B cell (primary cell): ENCODE results near the gene NGLY1. TPM values are rescaled to one million over a fixed set of nuclear protein-coding genes. Genes with fewer than 3 reads are reported as not detected.

Source experiments
- ATAC-seq: fragments of 200-7000 bp; cut with Tn5 transposase; one replicate; pipeline ENCODE4 v1.10.0; 2021; ENCODE audit warnings: low read depth, mild to moderate bottlenecking, moderate number of reproducible peaks, moderate library complexity
- CTCF ChIA-PET: fragments of 350-600 bp; sonication (Branson Sonifier 250); formaldehyde crosslinking; loops from one replicate; lab custom pipeline; 2021; ENCODE audit warnings: antibody characterized with exemption, inconsistent platforms; lab: Charles Lee
- POLR2A ChIA-PET: fragments of 350-600 bp; sonication (Branson Sonifier 250); formaldehyde crosslinking; loops from one replicate; lab custom pipeline; 2021; ENCODE audit warnings: antibody characterized with exemption; lab: Charles Lee
- DNase-seq: peaks from one replicate; pipeline ENCODE4 v3.0.0; 2013
- H2AFZ ChIP-seq: 2 replicates; pipeline ENCODE4 v1.6.1; 2012; ENCODE audit warnings: mild to moderate bottlenecking, low read depth, low read length; ENCODE audit not compliant: insufficient read depth, poor library complexity, severe bottlenecking
- H3K27ac ChIP-seq, 2 donors: 1 replicate in 1 of 2; 2 replicates in 1 of 2; pipeline ENCODE4 v1.5.1; 2012 to 2013; ENCODE audit warnings: low read length in 2 of 2, mild to moderate bottlenecking in 2 of 2, moderate library complexity in 1 of 2
- H3K27me3 ChIP-seq, 4 experiments: fragments of 200-600 bp in 1 of 4; sonication (generic) in 1 of 4; replicated peaks in 1 of 4; 1 replicate in 2 of 4; 2 replicates in 2 of 4; pipeline versions ENCODE4 v1.6.1 to v1.7.0; 2013 to 2016; ENCODE audit warnings: low read length in 3 of 4, mild to moderate bottlenecking in 2 of 4, mixed read lengths in 1 of 4, moderate library complexity in 1 of 4; ENCODE audit not compliant: insufficient read depth in 4 of 4, control insufficient read depth in 3 of 4; ENCODE audit errors: control extremely low read depth in 1 of 4
- H3K36me3 ChIP-seq, 2 experiments: replicated peaks in 1 of 2; 1 replicate in 1 of 2; 2 replicates in 1 of 2; pipeline versions ENCODE4 v1.6.1 to v1.7.1; 2013; ENCODE audit warnings: low read length in 1 of 2; ENCODE audit not compliant: insufficient read depth in 2 of 2, control insufficient read depth in 1 of 2; ENCODE audit errors: control extremely low read depth in 1 of 2, extremely low read depth in 1 of 2
- H3K4me1 ChIP-seq, 2 donors: fragments of 200-600 bp in 1 of 2; sonication (generic) in 1 of 2; 1 replicate in 1 of 2; 2 replicates in 1 of 2; pipeline versions ENCODE4 v1.5.1 to v1.6.1; 2013 to 2017; ENCODE audit warnings: low read length in 2 of 2; ENCODE audit not compliant: control insufficient read depth in 2 of 2, insufficient read depth in 2 of 2
- H3K4me2 ChIP-seq: replicated peaks from 2 replicates; pipeline ENCODE3; 2012; ENCODE audit warnings: mild to moderate bottlenecking, low read depth, low read length; ENCODE audit not compliant: poor library complexity, severe bottlenecking
- H3K4me3 ChIP-seq, 5 experiments: fragments of 200-600 bp in 1 of 5; sonication (generic) in 1 of 5; 1 replicate in 3 of 5; 2 replicates in 2 of 5; pipeline versions ENCODE4 v1.5.1 to v1.7.0; 2011 to 2016; ENCODE audit warnings: low read length in 4 of 5, mild to moderate bottlenecking in 4 of 5, low read depth in 2 of 5, control low read depth in 1 of 5, moderate library complexity in 1 of 5; ENCODE audit not compliant: insufficient read depth in 1 of 5; ENCODE audit errors: control extremely low read depth in 1 of 5, extremely low read depth in 1 of 5
- H3K79me2 ChIP-seq: fragments of 200-600 bp; sonication (generic); one replicate; pipeline ENCODE4 v1.6.0; 2016; ENCODE audit warnings: low read length; ENCODE audit not compliant: control insufficient read depth, insufficient read depth
- H3K9ac ChIP-seq: fragments of 200-600 bp; sonication (generic); 2 replicates; pipeline ENCODE4 v1.6.1; 2017; ENCODE audit warnings: mild to moderate bottlenecking, low read length, moderate library complexity
- H3K9me3 ChIP-seq, 3 donors: one replicate each; pipeline versions ENCODE4 v1.6.1 to v1.7.1; 2013; ENCODE audit warnings: low read length in 2 of 3; ENCODE audit not compliant: control insufficient read depth in 2 of 3, insufficient read depth in 1 of 3; ENCODE audit errors: control extremely low read depth in 1 of 3
- H4K20me1 ChIP-seq: 2 replicates; pipeline ENCODE4 v1.6.0; 2012; ENCODE audit warnings: mild to moderate bottlenecking, low read length; ENCODE audit not compliant: insufficient read depth, control insufficient read depth, poor library complexity, severe bottlenecking
- H3K27ac Mint-ChIP-seq: one replicate; pipeline ENCODE4 v1.8.0; 2021; ENCODE audit warnings: mixed read lengths
- H3K27me3 Mint-ChIP-seq: one replicate; pipeline ENCODE4 v1.8.0; 2021; ENCODE audit warnings: mixed read lengths
- H3K4me1 Mint-ChIP-seq: one replicate; pipeline ENCODE4 v1.8.0; 2021; ENCODE audit warnings: mixed read lengths
- H3K4me3 Mint-ChIP-seq: one replicate; pipeline ENCODE4 v1.8.0; 2021; ENCODE audit warnings: mixed read lengths
- H3K9me3 Mint-ChIP-seq: one replicate; pipeline ENCODE4 v1.8.0; 2022; ENCODE audit warnings: mixed read lengths; ENCODE audit not compliant: insufficient read depth
- EZH2 ChIP-seq: IDR thresholded peaks from 2 replicates; pipeline ENCODE4 v1.6.1; 2012; ENCODE audit warnings: borderline replicate concordance, low read depth, mild to moderate bottlenecking, moderate library complexity, low read length; ENCODE audit not compliant: insufficient read depth, poor library complexity, severe bottlenecking
- WGBS: methylation state at CpG from one replicate; pipeline ENCODE4 v1.1.5; 2013; ENCODE audit warnings: missing lambda C conversion rate; ENCODE audit not compliant: insufficient coverage; 5-methylcytosine and 5-hydroxymethylcytosine counted together
- intact Hi-C: fragments of 100-400 bp; cut with micrococcal nuclease; formaldehyde crosslinking; loops from one replicate; pipeline ENCODE4 v1.10.0; 2022
- polyA plus RNA-seq: library from polyadenylated mRNA; depleted of rRNA; stranded (reverse); fragments of >200 nt; gene quantifications from 2 replicates; pipeline ENCODE4 v1.2.3, GENCODE V29; 2012
- total RNA-seq, 2 donors: library from RNA; stranded (reverse); fragments of 120-200 nt in 1 of 2; gene quantifications; 1 replicate in 1 of 2; 2 replicates in 1 of 2; pipeline versions ENCODE4 v1.2.3 to v1.2.4, GENCODE V29; 2013 to 2022
- TF ChIP-seq, protein P1 (sequence below): fragments of 200-600 bp; IDR thresholded peaks from one replicate; pipeline ENCODE4 v1.8.0; 2022; ENCODE audit warnings: antibody characterized with exemption, mild to moderate bottlenecking

Gene NGLY1
- total and polyA plus RNA-seq, 2 donors (not counting 1 experiment from before 2014, with no cell fraction given) = 24.2 to 145 TPM

- WGBS = 100% methylated on average over 2 of the region's 6 CpGs
- no peaks in the 10 kb centered on the region for H3K36me3 ChIP-seq
- H3K9me3 Mint-ChIP-seq = peaks cover 6% of the 10 kb centered on the region
- no peak overlapping the region for H3K4me3 Mint-ChIP-seq
- no peak overlapping the region for H3K27ac Mint-ChIP-seq
- no peaks in the 10 kb centered on the region for H3K79me2 ChIP-seq
- TF ChIP-seq, protein P1, sequence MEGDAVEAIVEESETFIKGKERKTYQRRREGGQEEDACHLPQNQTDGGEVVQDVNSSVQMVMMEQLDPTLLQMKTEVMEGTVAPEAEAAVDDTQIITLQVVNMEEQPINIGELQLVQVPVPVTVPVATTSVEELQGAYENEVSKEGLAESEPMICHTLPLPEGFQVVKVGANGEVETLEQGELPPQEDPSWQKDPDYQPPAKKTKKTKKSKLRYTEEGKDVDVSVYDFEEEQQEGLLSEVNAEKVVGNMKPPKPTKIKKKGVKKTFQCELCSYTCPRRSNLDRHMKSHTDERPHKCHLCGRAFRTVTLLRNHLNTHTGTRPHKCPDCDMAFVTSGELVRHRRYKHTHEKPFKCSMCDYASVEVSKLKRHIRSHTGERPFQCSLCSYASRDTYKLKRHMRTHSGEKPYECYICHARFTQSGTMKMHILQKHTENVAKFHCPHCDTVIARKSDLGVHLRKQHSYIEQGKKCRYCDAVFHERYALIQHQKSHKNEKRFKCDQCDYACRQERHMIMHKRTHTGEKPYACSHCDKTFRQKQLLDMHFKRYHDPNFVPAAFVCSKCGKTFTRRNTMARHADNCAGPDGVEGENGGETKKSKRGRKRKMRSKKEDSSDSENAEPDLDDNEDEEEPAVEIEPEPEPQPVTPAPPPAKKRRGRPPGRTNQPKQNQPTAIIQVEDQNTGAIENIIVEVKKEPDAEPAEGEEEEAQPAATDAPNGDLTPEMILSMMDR = no peak
- no peak for TF ChIP-seq EZH2
- H3K9me3 ChIP-seq = peaks cover 0 to 2% (median 0%) of the 10 kb centered on the region in 3 donors
- no peaks in the 10 kb centered on the region for H3K27me3 ChIP-seq
- CTCF ChIA-PET = interaction anchor here (1.4 to 2.2 kb wide), 2 partner anchors 26 to 182 kb away, joined by 4 to 14 read pairs; no protein-coding TSS in a partner anchor
- POLR2A ChIA-PET = no interaction called here
- peaks cover 6% of the 10 kb centered on the region for H3K4me1 Mint-ChIP-seq
- DNase-seq (no peak), ATAC-seq (no peak)
- no peak overlapping the region for H3K9ac ChIP-seq
- H3K27me3 Mint-ChIP-seq = peaks cover 4% of the 10 kb centered on the region
- no peak overlapping the region for H3K27ac ChIP-seq
- no peaks in the 10 kb centered on the region for H4K20me1 ChIP-seq
- H3K4me3 ChIP-seq = no peak overlapping the region
- no peak overlapping the region for H2AFZ ChIP-seq
- no peak overlapping the region for H3K4me2 ChIP-seq
- no peaks in the 10 kb centered on the region for H3K4me1 ChIP-seq
- intact Hi-C loops = no loop called here
Observed at GRCh38 chr3:25830373-25831280, 47.4 kb upstream of the NGLY1 start.

- no peaks in the 10 kb centered on the region for H3K4me1 ChIP-seq
- no peak overlapping the region for H3K27ac ChIP-seq
- Mint-ChIP-seq H3K27ac (no peak overlapping the region), H3K4me3 (no peak overlapping the region), H3K27me3 (peaks cover 4% of the 10 kb centered on the region), H3K9me3 (peaks cover 6% of the 10 kb centered on the region), H3K4me1 (peaks cover 1% of the 10 kb centered on the region)
- H3K9ac ChIP-seq = no peak overlapping the region
- ChIA-PET POLR2A (no interaction called here), CTCF (interaction anchor here (0.7 kb wide), 1 partner anchor 9 kb away, joined by 3 read pairs; no protein-coding TSS in a partner anchor)
- peaks cover 0 to 2% (median 0%) of the 10 kb centered on the region in 3 donors for H3K9me3 ChIP-seq
- H3K27me3 ChIP-seq = no peaks in the 10 kb centered on the region
- ATAC-seq (no peak), DNase-seq (no peak)
- intact Hi-C loops = no loop called here
- H3K79me2 ChIP-seq = no peaks in the 10 kb centered on the region
- no peak overlapping the region for H3K4me3 ChIP-seq
- no peaks in the 10 kb centered on the region for H3K36me3 ChIP-seq
- TF ChIP-seq, protein P1 = no peak
- no peak for TF ChIP-seq EZH2
- H4K20me1 ChIP-seq = no peaks in the 10 kb centered on the region
- 74% methylated on average over 2 of the region's 2 CpGs for WGBS
- H3K4me2 ChIP-seq = no peak overlapping the region
- no peak overlapping the region for H2AFZ ChIP-seq
Observed at GRCh38 chr3:25826510-25826909, 43.3 kb upstream of the NGLY1 start.
